GM21529 (cell line): Measurements from ENCODE around the gene NDUFV1.
"Not testable (repeated sequence)": the region's sequence is repeated elsewhere in the genome, so short reads cannot be mapped to it uniquely, and the experiment has no call there.

Experiments
- ATAC-seq: cut with Tn5 transposase; IDR thresholded peaks from one replicate; pipeline ENCODE4 v1.9.1; 2021; ENCODE audit not compliant: unreplicated experiment

Gene NDUFV1

GRCh38 chr11:67585911-67586310 lies 20.8 kb upstream of the NDUFV1 start:
- ATAC-seq, result no peak

- ATAC-seq, result no peak
Measured at GRCh38 chr11:67586568-67587250, 20.0 kb upstream of the NDUFV1 start.

- ATAC-seq, result peak; percentile 32
Measured at GRCh38 chr11:67588136-67588503, 18.6 kb upstream of the NDUFV1 start.

GRCh38 chr11:67588899-67589415 lies 17.8 kb upstream of the NDUFV1 start:
- not testable (repeated sequence) for ATAC-seq

- ATAC-seq, result no peak
Measured at GRCh38 chr11:67592880-67593564, 13.7 kb upstream of the NDUFV1 start.

GRCh38 chr11:67593565-67593905 lies 13.2 kb upstream of the NDUFV1 start:
- ATAC-seq, result no peak

- no peak for ATAC-seq
Measured at GRCh38 chr11:67594480-67594879, 12.3 kb upstream of the NDUFV1 start.

GRCh38 chr11:67596753-67597300 lies 9.9 kb upstream of the NDUFV1 start:
- no peak for ATAC-seq

GRCh38 chr11:67597458-67597857 lies 9.3 kb upstream of the NDUFV1 start:
- ATAC-seq, result not testable (repeated sequence)

- not testable (repeated sequence) for ATAC-seq
Measured at GRCh38 chr11:67597963-67598362, 8.8 kb upstream of the NDUFV1 start.

- ATAC-seq, result no peak
Measured at GRCh38 chr11:67599149-67599548, 7.6 kb upstream of the NDUFV1 start.

- no peak for ATAC-seq
Measured at GRCh38 chr11:67600324-67601029, 6.3 kb upstream of the NDUFV1 start.

GRCh38 chr11:67601098-67601497 lies 5.6 kb upstream of the NDUFV1 start:
- no peak for ATAC-seq

GRCh38 chr11:67604119-67604518 lies 2.6 kb upstream of the NDUFV1 start:
- not testable (repeated sequence) for ATAC-seq

- ATAC-seq, result no peak
Measured at GRCh38 chr11:67604815-67605214, 1.9 kb upstream of the NDUFV1 start.

- ATAC-seq, result no peak
Measured at GRCh38 chr11:67605231-67606011, 1.3 kb upstream of the NDUFV1 start.

- ATAC-seq, result no peak
Measured at GRCh38 chr11:67606093-67606491, 644 bp upstream of the NDUFV1 start.

- ATAC-seq, result no peak
Measured at GRCh38 chr11:67607507-67607906, 771 bp downstream of the NDUFV1 start.

- no peak for ATAC-seq
Measured at GRCh38 chr11:67608486-67608885, 1.8 kb downstream of the NDUFV1 start.

- ATAC-seq, result no peak
Measured at GRCh38 chr11:67609316-67609715, 2.6 kb downstream of the NDUFV1 start.

GRCh38 chr11:67610302-67610868 lies 3.6 kb downstream of the NDUFV1 start:
- ATAC-seq, result no peak
